Measurements from ENCODE around the gene CD36.

CD36 gene

GRCh38 chr7:80624763-80625162, 13.7 kb upstream of the CD36 start:
- no peak for DNase-seq

GRCh38 chr7:80629023-80629422, 9.4 kb upstream of the CD36 start:
- no peak for DNase-seq

- DNase-seq = no peak
Observed at GRCh38 chr7:80630608-80631405, 7.6 kb upstream of the CD36 start.

- no peak for DNase-seq
Observed at GRCh38 chr7:80631421-80631820, 7.0 kb upstream of the CD36 start.

GRCh38 chr7:80632139-80632538, 6.3 kb upstream of the CD36 start:
- DNase-seq = no peak

- no peak for DNase-seq
Observed at GRCh38 chr7:80632819-80633218, 5.6 kb upstream of the CD36 start.

- no peak for DNase-seq
Observed at GRCh38 chr7:80634505-80634904, 3.9 kb upstream of the CD36 start.

- DNase-seq = no peak
Observed at GRCh38 chr7:80635533-80635932, 2.9 kb upstream of the CD36 start.

- DNase-seq = no peak
Observed at GRCh38 chr7:80635998-80636397, 2.4 kb upstream of the CD36 start.

- no peak for DNase-seq
Observed at GRCh38 chr7:80636709-80637108, 1.7 kb upstream of the CD36 start.

- no peak for DNase-seq
Observed at GRCh38 chr7:80637454-80637853, 988 bp upstream of the CD36 start.

GRCh38 chr7:80639011-80639410, 569 bp downstream of the CD36 start:
- no peak for DNase-seq

- DNase-seq = no peak
Observed at GRCh38 chr7:80640846-80641245, 2.4 kb downstream of the CD36 start.

GRCh38 chr7:80641548-80641947, 3.1 kb downstream of the CD36 start:
- DNase-seq = no peak

GRCh38 chr7:80642871-80643270, 4.4 kb downstream of the CD36 start:
- no peak for DNase-seq

- DNase-seq = no peak
Observed at GRCh38 chr7:80643336-80643915, 5.0 kb downstream of the CD36 start.

GRCh38 chr7:80644054-80644453, 5.6 kb downstream of the CD36 start:
- no peak for DNase-seq

GRCh38 chr7:80646083-80646865, 7.8 kb downstream of the CD36 start:
- no peak for DNase-seq

- DNase-seq = no peak
Observed at GRCh38 chr7:80647436-80647835, 9.0 kb downstream of the CD36 start.

GRCh38 chr7:80648031-80648600, 9.7 kb downstream of the CD36 start:
- DNase-seq = no peak

- DNase-seq = no peak
Observed at GRCh38 chr7:80649011-80649410, 10.6 kb downstream of the CD36 start.

GRCh38 chr7:80650030-80650429, 11.6 kb downstream of the CD36 start:
- no peak for DNase-seq

All from anterior cingulate cortex (tissue), 58 donors.